ENCODE results near the gene FKTN.

Gene FKTN

GRCh38 chr9:105679257-105680022, 121.5 kb downstream of the FKTN start:
- no peak for DNase-seq (ENCODE audit: low read depth)

DNA sequence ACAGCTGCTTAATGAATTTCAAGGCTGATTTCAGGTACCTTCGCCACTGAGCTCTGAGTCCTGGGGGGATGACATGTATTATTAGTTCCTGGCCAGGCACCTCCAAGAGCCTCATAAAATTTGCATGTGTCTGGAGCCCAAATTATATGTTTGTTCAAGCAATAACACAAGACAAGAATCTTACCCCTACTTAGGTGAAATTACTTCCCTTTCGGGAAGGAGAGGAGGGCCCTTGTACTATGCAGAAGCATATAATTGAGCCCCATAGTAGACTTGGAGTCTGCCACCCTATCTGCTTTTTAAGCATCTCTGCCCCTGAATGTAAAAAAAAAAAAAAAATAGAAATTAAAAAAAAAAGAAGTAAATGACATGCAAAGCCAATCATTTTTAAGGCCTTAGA, 123.4 kb downstream of the FKTN start:
- no peak for DNase-seq (ENCODE audit: low read depth)

- DNase-seq (ENCODE audit: low read depth), result no peak
Measured at GRCh38 chr9:105681724-105682123, 123.8 kb downstream of the FKTN start.

DNA sequence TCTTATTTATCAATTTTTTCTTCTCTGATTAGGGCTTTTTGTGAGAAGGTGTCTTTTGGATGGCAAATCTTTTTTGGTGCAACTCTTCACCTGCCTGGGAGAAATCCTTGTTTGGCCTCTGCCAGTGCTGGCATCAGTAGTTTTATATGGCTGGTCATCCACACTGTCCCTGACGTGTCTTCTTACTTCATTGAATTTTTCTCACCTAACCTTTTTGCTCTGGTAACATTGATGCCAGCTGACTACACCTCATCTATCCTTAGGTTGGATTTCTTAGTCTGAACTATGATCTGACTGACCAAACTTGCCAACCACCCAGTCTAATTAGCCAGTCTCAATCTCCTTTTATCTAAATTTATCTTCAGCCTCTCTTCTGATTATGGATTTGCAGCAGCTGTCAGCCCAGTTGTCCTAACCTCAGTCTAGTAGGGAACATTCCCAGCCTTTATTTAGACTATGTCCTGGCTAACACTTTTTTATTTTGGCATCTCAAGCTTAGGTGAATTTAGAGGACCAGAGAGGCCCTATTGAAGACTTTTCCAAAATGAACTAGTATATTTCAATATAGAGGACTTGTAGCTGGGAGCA, 125.9 kb downstream of the FKTN start:
- no peak for DNase-seq (ENCODE audit: low read depth)

- DNase-seq (ENCODE audit: low read depth), result no peak
Measured at GRCh38 chr9:105686936-105687335, 129.0 kb downstream of the FKTN start.
